Tibial nerve (tissue), 4 donors: ENCODE measurements around the gene RPS5. TPM values are rescaled to one million over a fixed set of nuclear protein-coding genes. Genes with fewer than 3 reads are reported as not detected.

Experiments used
- DNase-seq, 2 donors: peaks; one replicate each; pipeline ENCODE4 v3.0.0-alpha.2; 2019; ENCODE audit warnings: low spot score in 2 of 2
- H3K27ac ChIP-seq, 4 donors: fragments of 200-600 bp; sonication (generic) in 3 of 4; one replicate each; pipeline ENCODE4 v1.5.1; 2017 to 2019; ENCODE audit warnings: mild to moderate bottlenecking in 1 of 4
- H3K27me3 ChIP-seq, 2 donors: fragments of 200-600 bp; sonication (generic) in 1 of 2; one replicate each; pipeline versions ENCODE4 v1.5.1 to v1.6.0; 2017 to 2019
- H3K36me3 ChIP-seq, 3 donors: fragments of 200-600 bp; sonication (generic); one replicate each; pipeline ENCODE4 v1.5.1; 2018 to 2019
- H3K4me1 ChIP-seq, 4 donors: fragments of 200-600 bp; sonication (generic) in 3 of 4; one replicate each; pipeline ENCODE4 v1.5.1; 2017 to 2019
- H3K4me3 ChIP-seq, 4 donors: fragments of 200-600 bp; sonication (generic) in 3 of 4; one replicate each; pipeline ENCODE4 v1.5.1; 2017 to 2019; ENCODE audit warnings: mild to moderate bottlenecking in 1 of 4, moderate library complexity in 1 of 4
- H3K9me3 ChIP-seq, 4 donors: fragments of 200-600 bp; sonication (generic) in 3 of 4; one replicate each; pipeline ENCODE4 v1.5.1; 2017 to 2019
- CTCF ChIP-seq, 5 experiments: fragments of 200-600 bp in 3 of 5; fragments of 450-650 bp in 2 of 5; sonication (generic) in 3 of 5; IDR thresholded peaks; one replicate each; pipeline ENCODE4 v1.5.1; 2016 to 2019; ENCODE audit warnings: antibody characterized with exemption in 5 of 5, mild to moderate bottlenecking in 3 of 5, moderate library complexity in 2 of 5
- EP300 ChIP-seq, 2 donors: sonication (generic); formaldehyde crosslinking; IDR thresholded peaks; one replicate each; pipeline ENCODE4 v1.6.1; 2017; ENCODE audit warnings: antibody characterized with exemption in 2 of 2, mild to moderate bottlenecking in 1 of 2
- POLR2A ChIP-seq, 2 donors: fragments of 450-650 bp; IDR thresholded peaks; one replicate each; pipeline ENCODE4 v1.6.1; 2017; ENCODE audit warnings: antibody characterized with exemption in 2 of 2, mild to moderate bottlenecking in 2 of 2, moderate library complexity in 2 of 2
- WGBS, 2 donors: methylation state at CpG; one replicate each; pipeline ENCODE4 v1.1.5; 2018; 5-methylcytosine and 5-hydroxymethylcytosine counted together
- total RNA-seq, 4 donors: library from RNA; depleted of rRNA; stranded (reverse); fragments of >200 nt; gene quantifications; one replicate each; pipeline ENCODE4 v1.1.0, GENCODE V29; 2016

RPS5 gene
- total RNA-seq, 4 donors from 2014 or later = 1,161 to 1,574 (median 1,263) TPM

- Histone ChIP-seq H3K9me3 (no peaks in the 10 kb centered on the region), H3K27me3 (peaks cover 0 to 23% of the 10 kb centered on the region in 2 donors), H3K36me3 (peaks cover 0 to 75% (median 16%) of the 10 kb centered on the region in 3 donors), H3K27ac (no peak overlapping the region), H3K4me3 (no peak overlapping the region), H3K4me1 (peaks cover 0 to 42% (median 4%) of the 10 kb centered on the region in 4 donors)
- DNase-seq = no peak
- 90 to 94% methylated on average over 24 to 26 of the region's 26 CpGs for WGBS, 2 donors
- no peak for TF ChIP-seq CTCF (IDR thresholded peaks at IDR 0.05)
- TF ChIP-seq POLR2A (IDR thresholded peaks at IDR 0.05) = no peak
- no peak for TF ChIP-seq EP300 (IDR thresholded peaks at IDR 0.05)
Measured at GRCh38 chr19:58392945-58393724, 6.1 kb downstream of the RPS5 start.

DNA sequence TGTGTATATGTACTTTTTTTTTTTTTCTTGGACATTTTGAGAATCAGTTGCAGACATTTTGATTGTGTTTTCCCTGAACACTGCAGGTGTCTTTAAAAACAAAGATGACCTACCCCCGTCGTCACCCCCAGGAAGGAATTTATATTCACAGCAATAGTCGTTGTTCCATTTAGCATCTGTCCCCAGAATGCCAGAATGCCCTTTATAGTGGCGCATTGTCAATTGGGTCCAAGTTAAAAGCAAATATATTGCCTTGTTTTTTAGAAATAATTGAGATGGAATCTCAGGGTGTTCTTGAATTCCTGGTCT, 6.6 kb downstream of the RPS5 start:
- Histone ChIP-seq H3K9me3 (no peaks in the 10 kb centered on the region), H3K36me3 (peaks cover 0 to 75% (median 16%) of the 10 kb centered on the region in 3 donors), H3K27me3 (peaks cover 0 to 25% of the 10 kb centered on the region in 2 donors), H3K4me1 (peaks cover 0 to 37% (median 2%) of the 10 kb centered on the region in 4 donors), H3K27ac (no peak overlapping the region), H3K4me3 (no peak overlapping the region)
- TF ChIP-seq CTCF (IDR thresholded peaks at IDR 0.05) = no peak
- TF ChIP-seq EP300 (IDR thresholded peaks at IDR 0.05) = no peak
- no peak for TF ChIP-seq POLR2A (IDR thresholded peaks at IDR 0.05)
- WGBS, 2 donors = 83 to 85% methylated on average over 4 of the region's 4 CpGs
- DNase-seq = no peak

GRCh38 chr19:58394821-58395219, 7.8 kb downstream of the RPS5 start:
- TF ChIP-seq POLR2A (IDR thresholded peaks at IDR 0.05) (no peak), EP300 (IDR thresholded peaks at IDR 0.05) (no peak), CTCF (IDR thresholded peaks at IDR 0.05) (no peak)
- Histone ChIP-seq H3K36me3 (peaks cover 0 to 63% (median 16%) of the 10 kb centered on the region in 3 donors), H3K9me3 (no peaks in the 10 kb centered on the region), H3K27me3 (peaks cover 0 to 25% of the 10 kb centered on the region in 2 donors), H3K27ac (no peak overlapping the region), H3K4me3 (no peak overlapping the region), H3K4me1 (peaks cover 0 to 27% (median 2%) of the 10 kb centered on the region in 4 donors)
- no peak for DNase-seq
- 53 to 76% methylated on average over 3 of the region's 3 CpGs for WGBS, 2 donors

GRCh38 chr19:58395220-58395978, 8.3 kb downstream of the RPS5 start, which contains the start of gene RNF225:
RNF225 (plus strand) TSS chr19:58395656; CDS start chr19:58396090, 434 bp downstream.
- no peak for DNase-seq
- TF ChIP-seq POLR2A (IDR thresholded peaks at IDR 0.05) (no peak), EP300 (IDR thresholded peaks at IDR 0.05) (no peak), CTCF (IDR thresholded peaks at IDR 0.05) (no peak)
- peaks cover 0 to 25% of the 10 kb centered on the region in 2 donors for H3K27me3 ChIP-seq
- H3K4me1 ChIP-seq = peaks cover 0 to 28% (median 3%) of the 10 kb centered on the region in 4 donors
- WGBS, 2 donors = 41 to 46% methylated on average over 15 to 19 of the region's 21 CpGs
- H3K36me3 ChIP-seq = peaks cover 0 to 59% (median 16%) of the 10 kb centered on the region in 3 donors
- no peak within 1 kb of the TSS for H3K27ac ChIP-seq
- H3K9me3 ChIP-seq = no peaks in the 10 kb centered on the region
- no peak within 1 kb of the TSS for H3K4me3 ChIP-seq
